Measurements from ENCODE around the gene CENATAC.
"Not testable (repeated sequence)": the region's sequence is repeated elsewhere in the genome, so short reads cannot be mapped to it uniquely, and the experiment has no call there.

Gene CENATAC

DNA sequence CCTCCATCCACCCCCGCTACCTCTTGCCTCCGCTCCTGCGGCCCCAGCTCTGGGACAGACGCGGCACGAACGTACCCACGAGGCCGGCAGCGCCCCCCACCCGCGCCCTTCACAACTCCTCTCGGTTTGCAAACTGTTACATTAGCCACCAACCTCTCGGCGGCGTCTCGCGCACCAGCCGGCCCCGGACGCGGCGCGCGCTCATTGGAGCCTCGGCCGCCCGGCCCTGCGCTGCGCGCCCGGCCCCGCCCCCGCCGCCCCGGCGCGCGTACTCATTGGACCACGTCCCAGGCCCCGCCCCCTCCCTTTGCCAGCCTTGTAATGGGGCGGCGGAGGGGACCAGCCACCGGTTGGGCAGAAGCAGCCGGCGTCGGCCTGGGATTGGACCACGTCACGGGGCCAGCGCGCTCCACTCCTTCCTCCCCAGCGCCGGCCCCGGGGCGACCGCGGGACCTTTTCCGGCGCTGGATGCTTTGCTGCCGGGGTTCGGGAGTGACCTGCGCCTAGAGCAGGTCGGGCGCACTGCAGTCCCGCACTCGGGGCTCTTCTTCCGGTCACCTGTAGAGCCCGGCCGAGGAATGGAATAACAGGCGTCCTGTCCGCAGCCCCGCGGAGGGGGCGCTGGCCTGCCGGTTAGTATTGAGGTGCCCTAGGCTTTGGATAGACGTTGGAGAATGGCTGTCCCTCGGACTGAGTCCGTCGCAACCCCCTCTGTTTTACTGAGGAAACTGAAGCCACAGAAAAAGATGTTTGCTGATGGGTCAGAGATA is 59.2 kb downstream of the CENATAC start, which contains the start of gene HYOU1:
HYOU1 (minus strand) TSS at position 206 of the 770 bp plus-strand sequence. CDS start 1,045 bp downstream, outside the sequence.
- DNase-seq, result peak; percentile 98 to 99

DNA sequence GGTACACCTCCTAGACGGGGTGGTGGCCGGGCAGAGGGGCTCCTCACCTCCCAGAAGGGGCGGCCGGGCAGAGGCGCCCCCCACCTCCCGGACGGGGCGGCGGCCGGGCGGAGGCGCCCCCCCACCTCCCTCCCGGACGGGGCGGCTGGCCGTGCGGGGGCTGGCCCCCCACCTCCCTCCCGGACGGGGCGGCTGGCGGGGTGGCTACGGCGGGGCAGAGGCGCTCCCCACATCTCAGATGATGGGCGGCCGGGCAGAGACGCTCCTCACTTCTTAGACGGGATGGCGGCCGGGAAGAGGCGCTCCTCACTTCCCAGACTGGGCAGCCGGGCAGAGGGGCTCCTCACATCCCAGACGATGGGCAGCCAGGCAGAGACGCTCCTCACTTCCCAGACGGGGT is 61.2 kb downstream of the CENATAC start:
- not testable (repeated sequence) for DNase-seq

DNA sequence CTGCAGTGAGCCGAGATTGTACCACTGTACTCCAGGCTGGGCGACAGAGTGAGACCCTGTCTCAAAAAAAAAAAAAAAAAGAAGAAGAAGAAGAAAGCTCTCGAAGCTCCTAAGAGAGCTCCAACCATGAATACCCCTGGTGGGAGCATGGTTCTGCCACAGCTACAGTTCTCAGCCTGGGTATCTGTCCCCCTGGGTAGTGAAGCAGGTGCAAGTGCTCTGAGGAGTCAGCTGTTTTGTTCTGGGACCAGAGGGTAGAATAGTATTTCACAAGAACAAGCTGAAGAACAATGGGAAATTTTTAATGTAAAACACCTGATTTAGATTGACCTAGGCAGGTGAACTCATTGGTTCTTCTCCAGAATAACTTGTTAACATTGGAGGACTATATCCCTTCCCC is 63.3 kb downstream of the CENATAC start:
- DNase-seq, result no peak

DNA sequence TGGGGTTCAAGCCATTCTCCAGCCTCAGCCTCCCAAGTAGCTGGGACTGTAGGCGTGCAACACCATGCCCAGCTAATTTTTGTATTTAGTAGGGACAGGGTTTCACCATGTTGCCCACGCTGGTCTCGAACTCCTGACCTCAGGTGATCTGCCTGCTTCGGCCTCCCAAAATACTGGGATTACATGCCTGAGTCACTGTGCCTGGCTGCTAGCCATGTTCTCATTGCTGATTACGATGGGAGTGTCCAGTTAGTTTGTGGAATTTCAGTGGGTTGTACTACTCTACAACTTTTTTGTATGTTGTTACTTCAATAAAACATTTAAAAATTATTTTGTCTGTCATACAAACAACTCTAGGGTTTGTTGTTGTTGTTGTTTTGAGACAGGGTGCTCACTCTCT is 64.8 kb downstream of the CENATAC start:
- DNase-seq, result no peak

DNA sequence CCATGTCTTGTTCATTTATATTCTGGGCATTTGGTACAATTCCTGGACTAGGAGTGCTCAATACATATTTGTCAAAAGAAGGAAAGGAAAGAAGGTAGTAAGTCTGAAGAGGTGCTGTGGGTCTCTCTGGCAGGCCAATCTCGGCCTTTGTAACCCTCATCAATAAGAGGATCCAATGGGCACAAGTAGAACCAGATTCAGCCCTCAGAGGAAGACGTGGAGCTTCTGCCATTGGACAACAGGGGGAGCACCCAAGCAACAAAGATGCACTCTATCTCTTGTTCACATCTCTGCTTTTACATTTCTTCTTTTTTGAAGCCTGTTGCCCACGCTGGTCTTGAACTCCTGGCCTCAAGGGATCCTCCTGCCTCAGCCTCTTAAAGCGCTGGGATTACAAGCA is 67.4 kb downstream of the CENATAC start:
- DNase-seq, result peak; percentile 56 to 57

Data from activated T-cell treated with anti-CD3 and anti-CD28 coated beads, Interleukin-2, amount 50 U/mL, for 48 hours (primary cell).